ENCODE results near the gene LYVE1. TPM values are rescaled to one million over a fixed set of nuclear protein-coding genes. Genes with fewer than 3 reads are reported as not detected.

LYVE1 gene
- polyA plus RNA-seq, 2 of the 4 experiments (the other 2 are of a cell fraction): 0.04 TPM; not detected in 1

DNA sequence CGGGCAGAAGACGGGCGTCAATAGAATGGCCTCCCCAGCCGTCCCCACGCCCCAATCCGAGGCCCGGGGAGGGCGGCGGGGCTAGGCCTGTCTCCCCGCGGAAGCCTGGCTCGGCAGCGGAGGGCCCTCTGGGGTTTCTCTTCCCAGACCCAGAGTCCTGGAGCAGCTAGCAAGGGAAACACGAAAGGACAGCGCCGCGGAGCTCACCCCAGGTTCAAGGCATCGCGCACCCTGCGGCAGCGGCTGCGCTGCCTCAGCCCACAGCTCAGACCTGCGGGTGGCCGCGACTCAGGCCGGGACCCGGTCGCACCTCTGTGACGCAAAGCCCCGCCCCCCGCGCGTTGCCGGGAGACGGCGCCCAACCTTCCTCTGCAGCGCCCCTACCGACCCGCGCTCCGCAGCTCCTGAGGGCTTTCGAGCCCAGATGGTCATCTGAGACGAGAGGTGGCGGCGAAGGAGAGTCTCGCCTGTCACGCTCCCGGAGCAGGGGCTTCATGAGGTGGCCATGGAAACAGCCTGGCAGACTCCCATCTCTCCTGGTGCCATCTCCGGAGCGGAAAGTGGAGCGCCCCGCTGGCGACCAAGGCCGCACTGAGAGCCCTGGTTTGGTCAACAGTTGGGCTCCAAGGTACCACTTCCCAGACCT lies 27.4 kb downstream of the LYVE1 start, which contains the start of gene RNF141 (continued):
- TF ChIP-seq HOXB13 (CRISPR knock-in tag; IDR thresholded peaks at IDR 0.05; ENCODE audit: low read depth) (no peak), RARB (CRISPR knock-in tag; IDR thresholded peaks at IDR 0.05) (no peak), NR3C1 (IDR thresholded peaks at IDR 0.05) (no peak), PHF8 (IDR thresholded peaks at IDR 0.05; ENCODE audit: borderline replicate concordance, low read depth) (peak; percentile 94), CBX8 (IDR thresholded peaks at IDR 0.05) (no peak), ZFP36 (IDR thresholded peaks at IDR 0.05; ENCODE audit: borderline replicate concordance, partially characterized antibody) (no peak), HDAC2 (IDR thresholded peaks at IDR 0.05) (no peak), HOXB5 (CRISPR knock-in tag; IDR thresholded peaks at IDR 0.05) (no peak), ZSCAN20 (CRISPR knock-in tag; IDR thresholded peaks at IDR 0.05) (no peak), HEYL (CRISPR knock-in tag; IDR thresholded peaks at IDR 0.05) (no peak), TP53 (CRISPR knock-in tag; IDR thresholded peaks at IDR 0.05) (no peak), GATA3 (IDR thresholded peaks at IDR 0.05; ENCODE audit: borderline replicate concordance) (no peak; the same call in 1 of the 2 replicates), CBX2 (IDR thresholded peaks at IDR 0.05; ENCODE audit: borderline replicate concordance, low read depth) (no peak), CHD4 (IDR thresholded peaks at IDR 0.05; ENCODE audit: borderline replicate concordance) (no peak), FOSB (CRISPR knock-in tag; IDR thresholded peaks at IDR 0.05) (no peak), KDM1A (IDR thresholded peaks at IDR 0.05; ENCODE audit: low read depth) (no peak), EHMT2 (IDR thresholded peaks at IDR 0.05; ENCODE audit: low read depth) (no peak), ZNF302 (CRISPR knock-in tag; IDR thresholded peaks at IDR 0.05) (no peak), JUN (IDR thresholded peaks at IDR 0.05) (peak; percentile 37 to 88; a peak in 4 of 5 replicates), PBX3 (IDR thresholded peaks at IDR 0.05) (0 out of 2 replicates have a peak, but pooled peaks have one; percentile 29), HOXA7 (CRISPR knock-in tag; IDR thresholded peaks at IDR 0.05) (no peak), RFX5 (IDR thresholded peaks at IDR 0.05) (peak; percentile 41; the same call in 1 of the 2 replicates), MYC (IDR thresholded peaks at IDR 0.05; ENCODE audit: borderline replicate concordance, low read length) (0 out of 2 replicates have a peak, but pooled peaks have one; percentile 28), RCOR1 (IDR thresholded peaks at IDR 0.05; ENCODE audit: low read depth, low read length) (no peak), RAD21 (conservative IDR thresholded peaks at IDR 0.05 in 1 of 2, IDR thresholded peaks at IDR 0.05 in 1 of 2) (peak; percentile 37 to 56; a peak in 4 of 5 replicates), POLR2AphosphoS2 (conservative IDR thresholded peaks at IDR 0.05; ENCODE audit: low read length) (no peak), NFE2L2 (conservative IDR thresholded peaks at IDR 0.05; ENCODE audit: low read length) (no peak), ESRRA (IDR thresholded peaks at IDR 0.05; ENCODE audit: borderline replicate concordance, low read length) (no peak), CEBPB (IDR thresholded peaks at IDR 0.05) (no peak), MAFK (IDR thresholded peaks at IDR 0.05; ENCODE audit: partially characterized antibody) (no peak), MAZ (IDR thresholded peaks at IDR 0.05; ENCODE audit: borderline replicate concordance, low read depth, low read length) (0 out of 2 replicates have a peak, but pooled peaks have one; percentile 38), CHD2 (IDR thresholded peaks at IDR 0.05; ENCODE audit: low read length, partially characterized antibody) (peak; percentile 39), TFCP2L1 (CRISPR knock-in tag; IDR thresholded peaks at IDR 0.05) (no peak)
- TF ChIP-seq, protein P1, sequence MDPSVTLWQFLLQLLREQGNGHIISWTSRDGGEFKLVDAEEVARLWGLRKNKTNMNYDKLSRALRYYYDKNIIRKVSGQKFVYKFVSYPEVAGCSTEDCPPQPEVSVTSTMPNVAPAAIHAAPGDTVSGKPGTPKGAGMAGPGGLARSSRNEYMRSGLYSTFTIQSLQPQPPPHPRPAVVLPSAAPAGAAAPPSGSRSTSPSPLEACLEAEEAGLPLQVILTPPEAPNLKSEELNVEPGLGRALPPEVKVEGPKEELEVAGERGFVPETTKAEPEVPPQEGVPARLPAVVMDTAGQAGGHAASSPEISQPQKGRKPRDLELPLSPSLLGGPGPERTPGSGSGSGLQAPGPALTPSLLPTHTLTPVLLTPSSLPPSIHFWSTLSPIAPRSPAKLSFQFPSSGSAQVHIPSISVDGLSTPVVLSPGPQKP (IDR thresholded peaks at IDR 0.05; ENCODE audit: low read depth, low read length): no peak
- TF ChIP-seq, protein P2, sequence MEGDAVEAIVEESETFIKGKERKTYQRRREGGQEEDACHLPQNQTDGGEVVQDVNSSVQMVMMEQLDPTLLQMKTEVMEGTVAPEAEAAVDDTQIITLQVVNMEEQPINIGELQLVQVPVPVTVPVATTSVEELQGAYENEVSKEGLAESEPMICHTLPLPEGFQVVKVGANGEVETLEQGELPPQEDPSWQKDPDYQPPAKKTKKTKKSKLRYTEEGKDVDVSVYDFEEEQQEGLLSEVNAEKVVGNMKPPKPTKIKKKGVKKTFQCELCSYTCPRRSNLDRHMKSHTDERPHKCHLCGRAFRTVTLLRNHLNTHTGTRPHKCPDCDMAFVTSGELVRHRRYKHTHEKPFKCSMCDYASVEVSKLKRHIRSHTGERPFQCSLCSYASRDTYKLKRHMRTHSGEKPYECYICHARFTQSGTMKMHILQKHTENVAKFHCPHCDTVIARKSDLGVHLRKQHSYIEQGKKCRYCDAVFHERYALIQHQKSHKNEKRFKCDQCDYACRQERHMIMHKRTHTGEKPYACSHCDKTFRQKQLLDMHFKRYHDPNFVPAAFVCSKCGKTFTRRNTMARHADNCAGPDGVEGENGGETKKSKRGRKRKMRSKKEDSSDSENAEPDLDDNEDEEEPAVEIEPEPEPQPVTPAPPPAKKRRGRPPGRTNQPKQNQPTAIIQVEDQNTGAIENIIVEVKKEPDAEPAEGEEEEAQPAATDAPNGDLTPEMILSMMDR (IDR thresholded peaks at IDR 0.05): peak; percentile 74
- TF ChIP-seq, protein P3, sequence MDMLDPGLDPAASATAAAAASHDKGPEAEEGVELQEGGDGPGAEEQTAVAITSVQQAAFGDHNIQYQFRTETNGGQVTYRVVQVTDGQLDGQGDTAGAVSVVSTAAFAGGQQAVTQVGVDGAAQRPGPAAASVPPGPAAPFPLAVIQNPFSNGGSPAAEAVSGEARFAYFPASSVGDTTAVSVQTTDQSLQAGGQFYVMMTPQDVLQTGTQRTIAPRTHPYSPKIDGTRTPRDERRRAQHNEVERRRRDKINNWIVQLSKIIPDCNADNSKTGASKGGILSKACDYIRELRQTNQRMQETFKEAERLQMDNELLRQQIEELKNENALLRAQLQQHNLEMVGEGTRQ (IDR thresholded peaks at IDR 0.05): no peak
- TF ChIP-seq, protein P4, sequence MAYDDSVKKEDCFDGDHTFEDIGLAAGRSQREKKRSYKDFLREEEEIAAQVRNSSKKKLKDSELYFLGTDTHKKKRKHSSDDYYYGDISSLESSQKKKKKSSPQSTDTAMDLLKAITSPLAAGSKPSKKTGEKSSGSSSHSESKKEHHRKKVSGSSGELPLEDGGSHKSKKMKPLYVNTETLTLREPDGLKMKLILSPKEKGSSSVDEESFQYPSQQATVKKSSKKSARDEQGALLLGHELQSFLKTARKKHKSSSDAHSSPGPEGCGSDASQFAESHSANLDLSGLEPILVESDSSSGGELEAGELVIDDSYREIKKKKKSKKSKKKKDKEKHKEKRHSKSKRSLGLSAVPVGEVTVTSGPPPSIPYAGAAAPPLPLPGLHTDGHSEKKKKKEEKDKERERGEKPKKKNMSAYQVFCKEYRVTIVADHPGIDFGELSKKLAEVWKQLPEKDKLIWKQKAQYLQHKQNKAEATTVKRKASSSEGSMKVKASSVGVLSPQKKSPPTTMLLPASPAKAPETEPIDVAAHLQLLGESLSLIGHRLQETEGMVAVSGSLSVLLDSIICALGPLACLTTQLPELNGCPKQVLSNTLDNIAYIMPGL (CRISPR knock-in tag; IDR thresholded peaks at IDR 0.05; ENCODE audit: borderline replicate concordance): no peak; the same call in 1 of the 2 replicates
